GM19035 (cell line): ENCODE measurements around the gene FLT1.

Experiments used
- ATAC-seq: cut with Tn5 transposase; IDR thresholded peaks from one replicate; pipeline ENCODE4 v1.9.1; 2021; ENCODE audit not compliant: unreplicated experiment

FLT1 gene

GRCh38 chr13:28349371-28349770 lies 145.6 kb downstream of the FLT1 start:
- ATAC-seq, result no peak

- no peak for ATAC-seq
Measured at GRCh38 chr13:28347456-28348371, 147.2 kb downstream of the FLT1 start.

- ATAC-seq, result no peak
Measured at GRCh38 chr13:28346154-28346553, 148.8 kb downstream of the FLT1 start.

- ATAC-seq, result no peak
Measured at GRCh38 chr13:28344163-28344562, 150.8 kb downstream of the FLT1 start.

- no peak for ATAC-seq
Measured at GRCh38 chr13:28342251-28342650, 152.7 kb downstream of the FLT1 start.

- ATAC-seq, result no peak
Measured at GRCh38 chr13:28340272-28340793, 154.6 kb downstream of the FLT1 start.

- ATAC-seq, result no peak
Measured at GRCh38 chr13:28339419-28339818, 155.5 kb downstream of the FLT1 start.

GRCh38 chr13:28338742-28339141 lies 156.2 kb downstream of the FLT1 start:
- no peak for ATAC-seq

- ATAC-seq, result no peak
Measured at GRCh38 chr13:28338006-28338574, 156.8 kb downstream of the FLT1 start.

GRCh38 chr13:28337166-28338005 lies 157.5 kb downstream of the FLT1 start:
- ATAC-seq, result no peak

GRCh38 chr13:28336193-28336657 lies 158.7 kb downstream of the FLT1 start:
- no peak for ATAC-seq

- ATAC-seq, result no peak
Measured at GRCh38 chr13:28333204-28333881, 161.6 kb downstream of the FLT1 start.

GRCh38 chr13:28329395-28330158 lies 165.4 kb downstream of the FLT1 start:
- no peak for ATAC-seq

GRCh38 chr13:28328271-28328607 lies 166.7 kb downstream of the FLT1 start:
- ATAC-seq, result no peak

GRCh38 chr13:28327373-28328270 lies 167.3 kb downstream of the FLT1 start:
- no peak for ATAC-seq

- no peak for ATAC-seq
Measured at GRCh38 chr13:28326056-28326455, 168.9 kb downstream of the FLT1 start.

GRCh38 chr13:28325022-28325421 lies 169.9 kb downstream of the FLT1 start:
- ATAC-seq, result no peak

- ATAC-seq, result no peak
Measured at GRCh38 chr13:28324181-28324789, 170.6 kb downstream of the FLT1 start.
